PC-3 (cell line): Measurements from ENCODE around the gene PRL. TPM values are rescaled to one million over a fixed set of nuclear protein-coding genes. Genes with fewer than 3 reads are reported as not detected.

ENCODE experiments used
- ATAC-seq: fragments of 200-7000 bp; cut with Tn5 transposase; 2 replicates; pipeline ENCODE4 v1.9.1; 2020; ENCODE audit warnings: mild to moderate bottlenecking, moderate library complexity
- BruUV-seq: library from RNA; stranded (reverse); fragments of 400-500 nt; replicated peaks from 2 replicates; lab custom pipeline; 2021; lab: Mats Ljungman, UMichigan
- CTCF ChIA-PET: fragments of 300-600 bp; sonication (Branson Sonifier 250); formaldehyde crosslinking; loops from one replicate; lab custom pipeline; 2022; ENCODE audit warnings: antibody characterized with exemption; lab: Charles Lee
- POLR2A ChIA-PET: fragments of 300-600 bp; sonication (Branson Sonifier 250); formaldehyde crosslinking; loops from one replicate; lab custom pipeline; 2022; ENCODE audit warnings: antibody characterized with exemption; ENCODE audit not compliant: unreplicated experiment; lab: Charles Lee
- DNase-seq: peaks from one replicate; pipeline ENCODE4 v3.0.0-alpha.2; 2015
- H2AFZ ChIP-seq: fragments of 300-600 bp; sonication (generic); 2 replicates; pipeline ENCODE4 v1.6.0; 2016; ENCODE audit warnings: antibody characterized with exemption, low read length
- H3F3A ChIP-seq: fragments of 300-600 bp; sonication (generic); one replicate; pipeline ENCODE4 v1.6.0; 2017; ENCODE audit warnings: antibody characterized with exemption, low read length, control low read depth, mild to moderate bottlenecking; ENCODE audit not compliant: unreplicated experiment
- H3K27ac ChIP-seq: fragments of 300-600 bp; sonication (generic); 2 replicates; pipeline ENCODE4 v1.5.1; 2016; ENCODE audit warnings: mild to moderate bottlenecking, low read length
- H3K27me3 ChIP-seq: fragments of 300-600 bp; sonication (generic); 2 replicates; pipeline ENCODE4 v1.6.1; 2016; ENCODE audit warnings: low read length, mixed read lengths
- H3K36me3 ChIP-seq: fragments of 300-600 bp; sonication (generic); 2 replicates; pipeline ENCODE4 v1.6.1; 2016; ENCODE audit warnings: low read depth, mixed run types, low read length, mixed read lengths
- H3K4me1 ChIP-seq: fragments of 300-600 bp; sonication (generic); 2 replicates; pipeline ENCODE4 v1.5.1; 2016; ENCODE audit warnings: low read length; ENCODE audit not compliant: insufficient read depth
- H3K4me2 ChIP-seq: fragments of 300-600 bp; sonication (generic); 2 replicates; pipeline ENCODE4 v1.6.0; 2016; ENCODE audit warnings: low read length
- H3K4me3 ChIP-seq: fragments of 300-600 bp; sonication (generic); 2 replicates; pipeline ENCODE4 v1.5.1; 2016; ENCODE audit warnings: mild to moderate bottlenecking, low read length, mixed read lengths
- H3K79me2 ChIP-seq: fragments of 300-600 bp; sonication (generic); 2 replicates; pipeline ENCODE4 v1.6.1; 2017; ENCODE audit warnings: low read length, mixed read lengths
- H3K9ac ChIP-seq: fragments of 300-600 bp; sonication (generic); 2 replicates; pipeline ENCODE4 v1.6.0; 2016; ENCODE audit warnings: mild to moderate bottlenecking, low read length
- H3K9me2 ChIP-seq: fragments of 300-600 bp; sonication (generic); replicated peaks from 2 replicates; pipeline ENCODE4 v1.6.1; 2016; ENCODE audit warnings: mixed run types, low read length, mixed read lengths
- H3K9me3 ChIP-seq: fragments of 300-600 bp; sonication (generic); 2 replicates; pipeline ENCODE4 v1.6.1; 2016; ENCODE audit warnings: low read length, mixed read lengths
- H4K20me1 ChIP-seq: fragments of 300-600 bp; sonication (generic); 2 replicates; pipeline ENCODE4 v1.6.1; 2016; ENCODE audit warnings: low read length, mixed read lengths
- CTCF ChIP-seq: fragments of 300-600 bp; sonication (generic); conservative IDR thresholded peaks from 2 replicates; pipeline ENCODE4 v1.5.1; 2017; ENCODE audit warnings: antibody characterized with exemption, low read depth, mild to moderate bottlenecking, low read length
- EZH2 ChIP-seq: fragments of 300-600 bp; sonication (generic); IDR thresholded peaks from one replicate; pipeline ENCODE4 v1.6.1; 2017; ENCODE audit warnings: antibody characterized with exemption, mild to moderate bottlenecking, low read length; ENCODE audit not compliant: unreplicated experiment
- EZH2phosphoT487 ChIP-seq: fragments of 300-600 bp; sonication (generic); IDR thresholded peaks from 2 replicates; pipeline ENCODE4 v1.6.1; 2018; ENCODE audit warnings: mild to moderate bottlenecking, antibody characterized with exemption, low read length, borderline replicate concordance
- intact Hi-C: fragments of 100-400 bp; cut with micrococcal nuclease; formaldehyde crosslinking; loops from 2 replicates; pipeline ENCODE4 v1.9.0; 2023
- total RNA-seq: library from RNA; depleted of rRNA; stranded (reverse); fragments of >200 nt; gene quantifications from 2 replicates; pipeline ENCODE4 v1.2.3, GENCODE V29; 2014

The PRL gene
- total RNA-seq, 1 experiment from 2014 or later = not detected

- POLR2A ChIA-PET = no interaction called here
- Histone ChIP-seq H3K9me3 (no peaks in the 10 kb centered on the region), H3K4me3 (no peak overlapping the region), H3F3A (no peaks in the 10 kb centered on the region), H2AFZ (no peak overlapping the region), H3K4me2 (no peak overlapping the region), H3K27ac (no peak overlapping the region), H4K20me1 (no peaks in the 10 kb centered on the region), H3K9ac (no peak overlapping the region), H3K27me3 (no peaks in the 10 kb centered on the region), H3K4me1 (no peaks in the 10 kb centered on the region), H3K36me3 (no peaks in the 10 kb centered on the region), H3K79me2 (no peaks in the 10 kb centered on the region), H3K9me2 (no peaks in the 10 kb centered on the region)
- BruUV-seq = no TSS peak
- intact Hi-C loops = no loop called here
- DNase-seq (no peak), ATAC-seq (no peak)
- CTCF ChIA-PET = no interaction called here
- TF ChIP-seq CTCF = no peak
- no peak for TF ChIP-seq EZH2phosphoT487
- no peak for TF ChIP-seq EZH2
Measured at GRCh38 chr6:22281341-22282085, 15.3 kb downstream of the PRL start.

DNA sequence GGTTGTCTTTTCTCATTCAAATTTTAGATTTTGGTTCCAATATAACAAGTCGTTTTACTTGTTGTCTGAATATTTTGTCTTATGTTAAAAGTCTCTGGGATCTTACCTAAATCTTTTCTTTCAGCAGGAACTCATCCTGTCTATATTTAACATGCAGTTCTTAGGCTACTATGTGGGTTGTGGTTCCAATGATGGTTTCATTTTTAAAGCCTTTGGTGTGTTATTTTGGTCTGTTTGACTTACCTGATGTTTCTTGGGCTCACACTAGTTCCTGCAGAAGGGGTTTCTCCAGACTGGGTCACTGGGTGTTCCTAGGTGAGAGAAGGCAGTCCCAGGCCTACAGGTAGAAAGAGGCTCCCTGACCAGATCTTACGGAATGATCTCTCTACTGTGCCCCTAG, 17.4 kb downstream of the PRL start:
- intact Hi-C loops = no loop called here
- no TSS peak for BruUV-seq
- no peaks in the 10 kb centered on the region for H3K4me1 ChIP-seq

More for the DNA sequence above, 17.4 kb downstream of the PRL start:
- ATAC-seq (no peak), DNase-seq (no peak)
- no peak overlapping the region for H2AFZ ChIP-seq
- no peak overlapping the region for H3K4me2 ChIP-seq
- H3K36me3 ChIP-seq = no peaks in the 10 kb centered on the region
- no peaks in the 10 kb centered on the region for H3K27me3 ChIP-seq
- H3K4me3 ChIP-seq = no peak overlapping the region
- CTCF ChIA-PET = no interaction called here
- H3K27ac ChIP-seq = no peak overlapping the region
- POLR2A ChIA-PET = no interaction called here
- H3F3A ChIP-seq = no peaks in the 10 kb centered on the region
- H3K9ac ChIP-seq = no peak overlapping the region
- no peaks in the 10 kb centered on the region for H4K20me1 ChIP-seq
- no peaks in the 10 kb centered on the region for H3K79me2 ChIP-seq
- TF ChIP-seq EZH2 (no peak), CTCF (no peak), EZH2phosphoT487 (no peak)
- H3K9me2 ChIP-seq = no peaks in the 10 kb centered on the region
- H3K9me3 ChIP-seq = no peaks in the 10 kb centered on the region
